ENCODE measurements around the gene ERI3. TPM values are rescaled to one million over a fixed set of nuclear protein-coding genes. Genes with fewer than 3 reads are reported as not detected.
A peak's percentile ranks its signal among the peaks of the same experiment; 100 is the strongest.

The ERI3 gene
- total RNA-seq, 1 experiment from 2014 or later: 74.7 TPM

DNA sequence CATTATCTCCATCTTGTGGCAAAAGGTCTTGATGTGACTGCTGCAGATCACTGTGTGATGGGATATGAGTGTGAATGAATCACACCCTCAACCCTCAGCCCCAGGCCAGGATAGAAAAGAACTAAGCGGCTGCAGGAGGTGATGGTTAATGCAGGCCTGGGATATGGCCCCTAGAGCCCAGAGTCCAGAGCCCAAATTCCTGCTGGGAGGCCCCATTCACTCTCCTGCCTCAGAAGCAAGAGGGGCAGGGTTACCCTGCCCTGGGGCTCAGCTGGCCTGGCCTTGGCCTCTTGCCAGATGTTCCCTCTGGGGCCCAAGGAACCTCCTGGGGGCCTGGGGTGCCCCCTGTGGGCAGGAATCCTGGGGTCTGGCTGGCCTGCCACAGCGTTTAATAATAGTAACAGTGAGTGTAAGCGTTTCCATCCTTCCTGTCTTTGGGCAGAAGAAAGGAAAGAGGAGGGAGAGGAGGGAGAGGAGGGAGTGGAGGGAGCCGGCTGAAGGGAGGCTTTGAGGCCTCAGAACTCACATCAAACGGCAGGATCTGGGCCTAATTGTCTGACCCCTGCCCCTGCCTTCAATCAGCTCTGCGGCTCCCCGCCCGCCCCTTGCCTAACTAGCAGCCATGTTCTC lies 115.6 kb downstream of the ERI3 start:
- Mint-ChIP-seq H3K27ac (peak overlapping the region; percentile 63), H3K4me3 (no peak overlapping the region), H3K27me3 (ENCODE audit: low read depth) (no peaks in the 10 kb centered on the region), H3K36me3 (no peaks in the 10 kb centered on the region), H3K9me3 (no peaks in the 10 kb centered on the region), H3K4me1 (peaks cover 36% of the 10 kb centered on the region)
- ATAC-seq (no peak; the same call in 1 of the 2 replicates), DNase-seq (ENCODE audit: low spot score) (peak; percentile 43)
- TF ChIP-seq, protein P1, sequence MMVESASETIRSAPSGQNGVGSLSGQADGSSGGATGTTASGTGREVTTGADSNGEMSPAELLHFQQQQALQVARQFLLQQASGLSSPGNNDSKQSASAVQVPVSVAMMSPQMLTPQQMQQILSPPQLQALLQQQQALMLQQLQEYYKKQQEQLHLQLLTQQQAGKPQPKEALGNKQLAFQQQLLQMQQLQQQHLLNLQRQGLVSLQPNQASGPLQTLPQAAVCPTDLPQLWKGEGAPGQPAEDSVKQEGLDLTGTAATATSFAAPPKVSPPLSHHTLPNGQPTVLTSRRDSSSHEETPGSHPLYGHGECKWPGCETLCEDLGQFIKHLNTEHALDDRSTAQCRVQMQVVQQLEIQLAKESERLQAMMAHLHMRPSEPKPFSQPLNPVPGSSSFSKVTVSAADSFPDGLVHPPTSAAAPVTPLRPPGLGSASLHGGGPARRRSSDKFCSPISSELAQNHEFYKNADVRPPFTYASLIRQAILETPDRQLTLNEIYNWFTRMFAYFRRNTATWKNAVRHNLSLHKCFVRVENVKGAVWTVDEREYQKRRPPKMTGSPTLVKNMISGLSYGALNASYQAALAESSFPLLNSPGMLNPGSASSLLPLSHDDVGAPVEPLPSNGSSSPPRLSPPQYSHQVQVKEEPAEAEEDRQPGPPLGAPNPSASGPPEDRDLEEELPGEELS (CRISPR knock-in tag; IDR thresholded peaks at IDR 0.05): no peak
- peak; percentile 86 for TF ChIP-seq ZNF423 (CRISPR knock-in tag; IDR thresholded peaks at IDR 0.05)
- no peak for TF ChIP-seq SMAD3 (CRISPR knock-in tag; IDR thresholded peaks at IDR 0.05; ENCODE audit: borderline replicate concordance)
- peak; percentile 78; the same call in 1 of the 2 replicates for TF ChIP-seq ZNF263 (CRISPR knock-in tag; IDR thresholded peaks at IDR 0.05; ENCODE audit: low read depth)
- ChIA-PET CTCF (interaction anchor here (0.7 to 2.7 kb wide), 14 partner anchors 10 to 403 kb away, joined by 3 to 19 read pairs (median 4); no protein-coding TSS in a partner anchor), POLR2A (no interaction called here)

DNA sequence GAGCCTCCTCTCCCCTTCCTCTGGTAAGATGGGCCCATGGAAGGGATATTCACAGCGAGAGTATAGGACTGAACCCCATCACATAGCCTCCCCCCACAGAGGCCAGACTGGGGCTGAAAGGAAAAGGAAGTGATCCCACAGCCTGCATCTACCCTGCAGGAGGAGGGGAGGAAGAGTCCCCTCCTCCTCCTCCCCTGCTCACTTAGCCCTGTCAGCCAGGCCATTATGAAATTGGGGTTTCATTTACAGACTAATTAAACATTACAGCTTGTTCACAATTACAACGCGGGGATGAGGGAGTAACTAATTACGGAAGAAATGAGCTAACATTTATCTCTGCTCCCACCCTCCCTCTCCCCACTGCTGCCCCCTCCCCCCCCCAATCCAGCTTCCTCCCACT lies 116.4 kb downstream of the ERI3 start:
- ATAC-seq (no peak), DNase-seq (ENCODE audit: low spot score) (no peak)
- no peaks in the 10 kb centered on the region for H3K9me3 Mint-ChIP-seq
- H3K4me3 Mint-ChIP-seq: no peak overlapping the region; the same call in 1 of the 2 replicates
- no peaks in the 10 kb centered on the region for H3K27me3 Mint-ChIP-seq (ENCODE audit: low read depth)
- CTCF ChIA-PET: interaction anchor here (0.7 to 2.7 kb wide), 32 partner anchors 9 to 404 kb away, joined by 3 to 19 read pairs (median 5); no protein-coding TSS in a partner anchor
- peak overlapping the region; percentile 57; the same call in 1 of the 2 replicates for H3K27ac Mint-ChIP-seq
- H3K4me1 Mint-ChIP-seq: peaks cover 36% of the 10 kb centered on the region
- POLR2A ChIA-PET: no interaction called here
- H3K36me3 Mint-ChIP-seq: no peaks in the 10 kb centered on the region
- no peak for TF ChIP-seq EMX1 (CRISPR knock-in tag; IDR thresholded peaks at IDR 0.05)
- no peak for TF ChIP-seq SP1 (CRISPR knock-in tag; conservative IDR thresholded peaks at IDR 0.05)
- TF ChIP-seq TEAD4 (CRISPR knock-in tag; IDR thresholded peaks at IDR 0.05): no peak
- TF ChIP-seq, protein P2, sequence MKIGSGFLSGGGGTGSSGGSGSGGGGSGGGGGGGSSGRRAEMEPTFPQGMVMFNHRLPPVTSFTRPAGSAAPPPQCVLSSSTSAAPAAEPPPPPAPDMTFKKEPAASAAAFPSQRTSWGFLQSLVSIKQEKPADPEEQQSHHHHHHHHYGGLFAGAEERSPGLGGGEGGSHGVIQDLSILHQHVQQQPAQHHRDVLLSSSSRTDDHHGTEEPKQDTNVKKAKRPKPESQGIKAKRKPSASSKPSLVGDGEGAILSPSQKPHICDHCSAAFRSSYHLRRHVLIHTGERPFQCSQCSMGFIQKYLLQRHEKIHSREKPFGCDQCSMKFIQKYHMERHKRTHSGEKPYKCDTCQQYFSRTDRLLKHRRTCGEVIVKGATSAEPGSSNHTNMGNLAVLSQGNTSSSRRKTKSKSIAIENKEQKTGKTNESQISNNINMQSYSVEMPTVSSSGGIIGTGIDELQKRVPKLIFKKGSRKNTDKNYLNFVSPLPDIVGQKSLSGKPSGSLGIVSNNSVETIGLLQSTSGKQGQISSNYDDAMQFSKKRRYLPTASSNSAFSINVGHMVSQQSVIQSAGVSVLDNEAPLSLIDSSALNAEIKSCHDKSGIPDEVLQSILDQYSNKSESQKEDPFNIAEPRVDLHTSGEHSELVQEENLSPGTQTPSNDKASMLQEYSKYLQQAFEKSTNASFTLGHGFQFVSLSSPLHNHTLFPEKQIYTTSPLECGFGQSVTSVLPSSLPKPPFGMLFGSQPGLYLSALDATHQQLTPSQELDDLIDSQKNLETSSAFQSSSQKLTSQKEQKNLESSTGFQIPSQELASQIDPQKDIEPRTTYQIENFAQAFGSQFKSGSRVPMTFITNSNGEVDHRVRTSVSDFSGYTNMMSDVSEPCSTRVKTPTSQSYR (CRISPR knock-in tag; IDR thresholded peaks at IDR 0.05): no peak
- TF ChIP-seq, protein P3, sequence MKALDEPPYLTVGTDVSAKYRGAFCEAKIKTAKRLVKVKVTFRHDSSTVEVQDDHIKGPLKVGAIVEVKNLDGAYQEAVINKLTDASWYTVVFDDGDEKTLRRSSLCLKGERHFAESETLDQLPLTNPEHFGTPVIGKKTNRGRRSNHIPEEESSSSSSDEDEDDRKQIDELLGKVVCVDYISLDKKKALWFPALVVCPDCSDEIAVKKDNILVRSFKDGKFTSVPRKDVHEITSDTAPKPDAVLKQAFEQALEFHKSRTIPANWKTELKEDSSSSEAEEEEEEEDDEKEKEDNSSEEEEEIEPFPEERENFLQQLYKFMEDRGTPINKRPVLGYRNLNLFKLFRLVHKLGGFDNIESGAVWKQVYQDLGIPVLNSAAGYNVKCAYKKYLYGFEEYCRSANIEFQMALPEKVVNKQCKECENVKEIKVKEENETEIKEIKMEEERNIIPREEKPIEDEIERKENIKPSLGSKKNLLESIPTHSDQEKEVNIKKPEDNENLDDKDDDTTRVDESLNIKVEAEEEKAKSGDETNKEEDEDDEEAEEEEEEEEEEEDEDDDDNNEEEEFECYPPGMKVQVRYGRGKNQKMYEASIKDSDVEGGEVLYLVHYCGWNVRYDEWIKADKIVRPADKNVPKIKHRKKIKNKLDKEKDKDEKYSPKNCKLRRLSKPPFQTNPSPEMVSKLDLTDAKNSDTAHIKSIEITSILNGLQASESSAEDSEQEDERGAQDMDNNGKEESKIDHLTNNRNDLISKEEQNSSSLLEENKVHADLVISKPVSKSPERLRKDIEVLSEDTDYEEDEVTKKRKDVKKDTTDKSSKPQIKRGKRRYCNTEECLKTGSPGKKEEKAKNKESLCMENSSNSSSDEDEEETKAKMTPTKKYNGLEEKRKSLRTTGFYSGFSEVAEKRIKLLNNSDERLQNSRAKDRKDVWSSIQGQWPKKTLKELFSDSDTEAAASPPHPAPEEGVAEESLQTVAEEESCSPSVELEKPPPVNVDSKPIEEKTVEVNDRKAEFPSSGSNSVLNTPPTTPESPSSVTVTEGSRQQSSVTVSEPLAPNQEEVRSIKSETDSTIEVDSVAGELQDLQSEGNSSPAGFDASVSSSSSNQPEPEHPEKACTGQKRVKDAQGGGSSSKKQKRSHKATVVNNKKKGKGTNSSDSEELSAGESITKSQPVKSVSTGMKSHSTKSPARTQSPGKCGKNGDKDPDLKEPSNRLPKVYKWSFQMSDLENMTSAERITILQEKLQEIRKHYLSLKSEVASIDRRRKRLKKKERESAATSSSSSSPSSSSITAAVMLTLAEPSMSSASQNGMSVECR (CRISPR knock-in tag; IDR thresholded peaks at IDR 0.05; ENCODE audit: borderline replicate concordance): no peak
- TF ChIP-seq, protein P4, sequence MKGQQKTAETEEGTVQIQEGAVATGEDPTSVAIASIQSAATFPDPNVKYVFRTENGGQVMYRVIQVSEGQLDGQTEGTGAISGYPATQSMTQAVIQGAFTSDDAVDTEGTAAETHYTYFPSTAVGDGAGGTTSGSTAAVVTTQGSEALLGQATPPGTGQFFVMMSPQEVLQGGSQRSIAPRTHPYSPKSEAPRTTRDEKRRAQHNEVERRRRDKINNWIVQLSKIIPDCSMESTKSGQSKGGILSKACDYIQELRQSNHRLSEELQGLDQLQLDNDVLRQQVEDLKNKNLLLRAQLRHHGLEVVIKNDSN (CRISPR knock-in tag; IDR thresholded peaks at IDR 0.05): no peak
- TF ChIP-seq, protein P5, sequence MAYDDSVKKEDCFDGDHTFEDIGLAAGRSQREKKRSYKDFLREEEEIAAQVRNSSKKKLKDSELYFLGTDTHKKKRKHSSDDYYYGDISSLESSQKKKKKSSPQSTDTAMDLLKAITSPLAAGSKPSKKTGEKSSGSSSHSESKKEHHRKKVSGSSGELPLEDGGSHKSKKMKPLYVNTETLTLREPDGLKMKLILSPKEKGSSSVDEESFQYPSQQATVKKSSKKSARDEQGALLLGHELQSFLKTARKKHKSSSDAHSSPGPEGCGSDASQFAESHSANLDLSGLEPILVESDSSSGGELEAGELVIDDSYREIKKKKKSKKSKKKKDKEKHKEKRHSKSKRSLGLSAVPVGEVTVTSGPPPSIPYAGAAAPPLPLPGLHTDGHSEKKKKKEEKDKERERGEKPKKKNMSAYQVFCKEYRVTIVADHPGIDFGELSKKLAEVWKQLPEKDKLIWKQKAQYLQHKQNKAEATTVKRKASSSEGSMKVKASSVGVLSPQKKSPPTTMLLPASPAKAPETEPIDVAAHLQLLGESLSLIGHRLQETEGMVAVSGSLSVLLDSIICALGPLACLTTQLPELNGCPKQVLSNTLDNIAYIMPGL (CRISPR knock-in tag; IDR thresholded peaks at IDR 0.05): no peak
- TF ChIP-seq ZNF416 (CRISPR knock-in tag; IDR thresholded peaks at IDR 0.05): no peak
- TF ChIP-seq RELA (CRISPR knock-in tag; IDR thresholded peaks at IDR 0.05; ENCODE audit: borderline replicate concordance): no peak
- no peak for TF ChIP-seq ZNF121 (CRISPR knock-in tag; IDR thresholded peaks at IDR 0.05)
- TF ChIP-seq SMAD4 (CRISPR knock-in tag; IDR thresholded peaks at IDR 0.05): no peak
- no peak for TF ChIP-seq KAT7 (CRISPR knock-in tag; IDR thresholded peaks at IDR 0.05; ENCODE audit: borderline replicate concordance)
- TF ChIP-seq FOXJ3 (CRISPR knock-in tag; IDR thresholded peaks at IDR 0.05; ENCODE audit: borderline replicate concordance): no peak
- TF ChIP-seq GRHL2 (CRISPR knock-in tag; IDR thresholded peaks at IDR 0.05; ENCODE audit: insufficient replicate concordance, severe bottlenecking): no peak
- TF ChIP-seq, protein P6, sequence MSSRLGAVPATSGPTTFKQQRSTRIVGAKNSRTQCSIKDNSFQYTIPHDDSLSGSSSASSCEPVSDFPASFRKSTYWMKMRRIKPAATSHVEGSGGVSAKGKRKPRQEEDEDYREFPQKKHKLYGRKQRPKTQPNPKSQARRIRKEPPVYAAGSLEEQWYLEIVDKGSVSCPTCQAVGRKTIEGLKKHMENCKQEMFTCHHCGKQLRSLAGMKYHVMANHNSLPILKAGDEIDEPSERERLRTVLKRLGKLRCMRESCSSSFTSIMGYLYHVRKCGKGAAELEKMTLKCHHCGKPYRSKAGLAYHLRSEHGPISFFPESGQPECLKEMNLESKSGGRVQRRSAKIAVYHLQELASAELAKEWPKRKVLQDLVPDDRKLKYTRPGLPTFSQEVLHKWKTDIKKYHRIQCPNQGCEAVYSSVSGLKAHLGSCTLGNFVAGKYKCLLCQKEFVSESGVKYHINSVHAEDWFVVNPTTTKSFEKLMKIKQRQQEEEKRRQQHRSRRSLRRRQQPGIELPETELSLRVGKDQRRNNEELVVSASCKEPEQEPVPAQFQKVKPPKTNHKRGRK (CRISPR knock-in tag; IDR thresholded peaks at IDR 0.05; ENCODE audit: borderline replicate concordance): no peak
- no peak for TF ChIP-seq ETV6 (CRISPR knock-in tag; IDR thresholded peaks at IDR 0.05)

Measured in WTC11 (cell line).